DMS 273 (cell line): ENCODE data around the gene UBE3B.
A peak's percentile ranks its signal among the peaks of the same experiment; 100 is the strongest.
"Not testable (repeated sequence)": the region's sequence is repeated elsewhere in the genome, so short reads cannot be mapped to it uniquely, and the experiment has no call there.

Experiments used
- DNase-seq: peaks from one replicate; lab custom pipeline; 2025; ENCODE audit not compliant: unreplicated experiment; lab: John Stamatoyannopoulos, UW

The UBE3B gene

GRCh38 chr12:109473006-109473405 lies 4.4 kb upstream of the UBE3B start:
- no peak for DNase-seq

DNA sequence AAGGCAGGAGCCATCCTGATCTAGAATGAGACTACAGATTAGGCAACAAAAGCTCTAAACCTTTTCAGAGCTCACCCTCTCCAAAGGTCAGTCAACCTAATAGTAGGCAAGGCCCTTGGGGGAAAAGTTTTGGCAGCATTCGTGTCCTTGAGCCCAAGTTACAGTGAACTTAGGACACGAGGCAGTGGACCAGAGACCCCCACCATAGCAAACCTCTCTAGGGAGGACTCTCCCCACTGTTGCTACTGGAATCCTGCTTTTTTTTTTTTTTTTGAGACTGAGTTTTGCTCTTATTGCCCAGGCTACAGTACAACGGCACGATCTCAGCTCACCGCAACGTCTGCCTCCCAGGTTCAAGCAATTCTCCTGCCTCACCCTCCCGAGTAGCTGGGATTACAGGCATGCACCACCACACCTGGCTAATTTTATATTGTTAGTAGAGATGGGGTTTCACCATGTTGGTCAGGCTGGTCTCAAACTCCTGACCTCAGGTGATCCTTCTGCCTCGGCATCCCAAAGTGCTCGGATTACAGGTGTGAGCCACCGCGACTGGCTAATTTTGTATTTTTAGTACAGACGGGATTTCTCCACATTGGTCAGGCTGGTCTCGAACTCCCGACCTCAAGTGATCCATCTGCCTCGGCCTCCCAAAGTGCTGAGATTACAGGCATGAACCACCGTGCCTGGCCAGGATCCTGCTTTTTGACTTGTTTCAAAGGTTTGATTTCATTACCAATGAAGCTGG lies 3.7 kb upstream of the UBE3B start:
- DNase-seq: not testable (repeated sequence)

- DNase-seq: no peak
These were observed 2.3 kb upstream of the UBE3B start for GRCh38 chr12:109475121-109475520.

- DNase-seq: peak; percentile 4
These were observed 1.2 kb upstream of the UBE3B start for GRCh38 chr12:109475993-109476806.

GRCh38 chr12:109476807-109477184 lies 638 bp upstream of the UBE3B start:
- DNase-seq: no peak

- DNase-seq: no peak
These were observed 505 bp downstream of the UBE3B start for GRCh38 chr12:109477963-109478315.

GRCh38 chr12:109479761-109480160 lies 2.3 kb downstream of the UBE3B start:
- no peak for DNase-seq

- no peak for DNase-seq
These were observed 2.9 kb downstream of the UBE3B start for GRCh38 chr12:109480356-109480755.

DNA sequence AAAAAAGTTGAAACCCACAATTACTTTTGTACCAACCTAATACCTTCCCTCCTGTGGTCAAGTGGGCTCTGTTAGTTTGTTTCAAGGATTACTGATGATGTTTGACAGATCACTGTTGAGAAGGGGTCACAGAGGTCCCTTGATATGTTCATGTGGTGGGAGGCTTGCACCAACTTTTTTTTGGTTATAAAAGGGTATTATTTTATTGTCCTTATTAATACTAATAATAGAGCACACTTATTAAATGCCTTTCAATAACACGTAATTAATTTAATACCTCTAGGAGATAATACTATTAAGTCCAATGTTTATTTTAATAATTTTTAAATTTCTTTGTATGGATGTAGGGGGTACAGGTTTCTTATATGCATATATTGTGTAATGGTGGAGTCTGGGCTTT lies 4.4 kb downstream of the UBE3B start:
- no peak for DNase-seq

- no peak for DNase-seq
These were observed 5.1 kb downstream of the UBE3B start for GRCh38 chr12:109482491-109482890.

DNA sequence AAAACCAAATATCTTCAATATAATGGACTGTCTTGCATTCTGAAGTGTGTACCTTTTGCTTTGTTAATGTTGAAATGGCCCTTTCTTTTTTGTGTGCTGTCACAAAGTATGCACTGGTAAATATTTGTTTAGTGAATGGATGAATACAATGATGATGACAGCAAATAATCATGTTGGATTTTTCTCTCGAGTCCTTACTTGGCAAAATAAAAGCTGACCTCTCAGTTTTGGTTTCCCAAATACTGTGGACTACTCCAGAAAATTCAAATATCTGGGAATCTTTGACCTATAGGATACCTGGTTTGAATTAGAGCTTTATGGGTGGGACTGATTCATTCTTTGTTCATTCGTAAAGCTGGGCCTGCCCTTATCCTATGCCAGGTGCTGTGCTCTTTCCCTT lies 5.5 kb downstream of the UBE3B start:
- DNase-seq: no peak

- DNase-seq: no peak
These were observed 5.9 kb downstream of the UBE3B start for GRCh38 chr12:109483346-109483745.

GRCh38 chr12:109485201-109485600 lies 7.8 kb downstream of the UBE3B start:
- DNase-seq: no peak

GRCh38 chr12:109487181-109488050 lies 10.0 kb downstream of the UBE3B start:
- DNase-seq: no peak

- no peak for DNase-seq
These were observed 10.7 kb downstream of the UBE3B start for GRCh38 chr12:109488051-109488665.

DNA sequence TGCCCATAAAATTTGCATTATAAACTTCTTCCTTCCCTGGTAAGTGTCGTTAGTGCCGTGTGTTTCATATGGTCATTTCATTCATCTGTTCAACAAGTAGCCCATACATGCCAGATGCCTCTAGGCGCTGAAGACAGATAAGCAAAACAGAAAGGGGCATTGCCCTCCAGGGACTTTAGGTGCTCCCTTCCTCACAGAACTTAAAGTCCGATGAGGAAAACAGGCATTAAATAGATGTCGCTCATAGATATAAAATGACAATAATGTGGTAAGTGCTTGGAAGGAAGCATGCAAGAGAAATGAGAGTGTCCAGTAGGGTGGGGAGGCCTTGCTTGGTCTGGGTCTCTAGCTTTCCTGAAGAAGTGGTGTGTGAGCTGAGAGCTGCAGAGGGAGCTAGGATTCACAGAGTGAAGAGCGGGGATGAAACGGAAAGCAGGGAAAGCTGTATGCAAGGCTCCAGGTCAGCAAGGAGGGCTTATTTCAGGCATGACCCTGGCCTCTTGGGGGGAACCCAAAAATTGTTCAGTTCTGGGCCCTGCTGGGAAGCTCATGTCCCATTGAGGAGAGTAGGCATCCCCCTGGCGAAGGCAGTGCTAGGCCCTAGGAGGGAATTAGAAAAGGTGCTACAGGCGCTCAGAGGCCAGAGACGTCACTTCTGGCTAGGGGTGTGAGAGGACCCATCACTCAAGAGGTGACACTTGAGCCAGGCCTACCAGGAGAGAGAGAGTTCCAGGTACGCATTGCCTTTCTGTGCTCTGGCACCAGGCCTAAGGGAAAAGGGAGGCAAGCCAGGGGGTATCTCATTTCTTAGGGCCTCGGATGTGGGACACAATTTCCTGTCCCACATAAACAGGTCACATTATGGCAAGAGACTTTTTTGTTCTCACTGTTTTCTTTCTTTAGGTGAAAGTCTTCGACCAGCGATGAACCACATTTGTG lies 11.9 kb downstream of the UBE3B start:
- DNase-seq: no peak

DNA sequence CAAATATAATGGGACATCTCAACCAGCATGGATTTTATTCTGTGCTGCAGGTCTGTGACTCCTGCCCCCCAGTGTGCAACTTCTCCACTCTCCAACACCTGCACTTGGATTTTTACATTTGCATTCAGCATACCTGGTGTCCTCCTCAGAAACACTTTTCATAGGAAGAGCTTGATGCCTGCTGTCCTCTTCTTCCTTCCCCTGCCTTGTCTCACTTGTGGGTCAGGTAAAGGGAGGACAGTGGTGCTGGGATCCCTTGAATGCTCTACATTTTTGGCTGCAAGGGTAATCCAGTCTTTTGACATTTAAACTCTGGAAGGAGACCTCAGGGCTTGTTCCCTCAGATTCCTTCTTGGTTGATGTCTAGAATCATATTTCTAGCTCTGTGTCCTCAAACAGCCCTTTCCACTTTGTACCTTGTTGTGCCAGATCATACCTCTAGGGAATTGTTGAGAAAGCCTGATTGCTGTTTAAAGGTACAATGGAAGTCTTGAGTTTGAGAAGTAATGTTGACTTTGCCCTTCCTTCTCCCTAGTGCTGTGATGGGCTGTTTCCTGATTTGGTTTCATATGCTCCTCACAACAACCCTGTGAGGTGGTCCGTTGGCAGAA lies 12.6 kb downstream of the UBE3B start:
- DNase-seq: no peak

- no peak for DNase-seq
These were observed 14.2 kb downstream of the UBE3B start for GRCh38 chr12:109491671-109492070.

DNA sequence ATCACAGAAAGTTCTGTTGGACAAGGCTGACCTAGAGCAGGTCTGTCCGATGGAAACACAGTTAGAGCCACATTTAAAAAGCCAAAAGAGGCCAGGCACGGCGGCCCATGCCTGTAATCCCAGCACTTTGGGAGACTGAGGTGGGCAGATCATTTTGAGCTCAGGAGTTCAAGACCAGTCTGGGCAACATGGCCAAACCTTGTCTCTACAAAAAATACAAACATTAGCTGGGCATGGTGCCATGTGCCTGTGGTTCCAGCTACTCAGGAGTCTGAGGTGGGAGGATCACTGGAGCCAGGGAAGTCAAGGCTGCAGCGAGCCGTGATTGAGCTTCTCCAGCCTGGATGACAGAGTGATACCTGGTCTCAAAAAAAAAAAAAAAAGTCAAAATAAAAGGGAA lies 14.9 kb downstream of the UBE3B start:
- no peak for DNase-seq

DNA sequence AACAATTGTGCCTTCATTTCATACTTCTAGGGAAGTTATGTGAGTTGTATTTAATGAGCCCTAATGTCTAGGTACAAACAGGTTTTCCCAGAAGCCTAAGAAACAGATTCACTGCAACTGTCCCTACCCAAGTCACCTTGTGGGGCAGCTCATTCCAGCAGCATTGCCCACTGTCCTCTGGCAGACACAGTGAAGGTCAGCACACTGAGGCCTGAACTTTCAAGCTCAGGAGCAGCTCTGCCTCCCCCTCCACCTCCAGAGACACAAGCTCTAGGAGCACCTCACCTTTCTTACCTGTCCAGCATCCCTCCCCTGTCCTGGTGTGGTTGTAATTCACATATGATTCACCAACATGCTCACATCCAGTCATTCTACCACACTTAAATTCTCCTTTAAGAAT lies 15.7 kb downstream of the UBE3B start:
- no peak for DNase-seq
